HepG2 (cell line): ENCODE measurements around the gene PDGFD. TPM values are rescaled to one million over a fixed set of nuclear protein-coding genes. Genes with fewer than 3 reads are reported as not detected.

Source experiments
- ATAC-seq: fragments of 200-7000 bp; cut with Tn5 transposase; 3 replicates; pipeline ENCODE4 v1.9.1; 2020; ENCODE audit warnings: mild to moderate bottlenecking, moderate library complexity
- BruUV-seq: library from RNA; stranded (reverse); fragments of 400-500 nt; replicated peaks from 2 replicates; lab custom pipeline; 2021; lab: Mats Ljungman, UMichigan
- CTCF ChIA-PET: fragments of 300-600 bp; formaldehyde crosslinking; extraction: SDS; loops from one replicate; lab custom pipeline; 2021; ENCODE audit warnings: low total read pairs, inconsistent platforms, low intra/inter-chr PET ratio; lab: Yijun Ruan, JAX
- POLR2A ChIA-PET: fragments of 350-600 bp; sonication (Branson Sonifier 250); formaldehyde crosslinking; loops from one replicate; lab custom pipeline; 2020; ENCODE audit warnings: antibody characterized with exemption, inconsistent platforms; lab: Yijun Ruan, JAX
- DNase-seq: peaks from one replicate; pipeline ENCODE4 v3.0.0-alpha.2; 2015; ENCODE audit warnings: low spot score
- FAIRE-seq: peaks from 3 replicates; lab custom pipeline; 2011; peaks lifted over from hg19 to GRCh38; lab: Jason Lieb, UNC
- H2AFZ ChIP-seq: one replicate; pipeline ENCODE4 v1.6.1; 2011; ENCODE audit warnings: low read length, inconsistent platforms
- H3K27ac ChIP-seq: fragments of 300-600 bp; 3 replicates; pipeline ENCODE4 v1.8.0; 2011; ENCODE audit warnings: mixed run types, mild to moderate bottlenecking, mixed read lengths, low read length, inconsistent platforms; ENCODE audit not compliant: insufficient read depth; ENCODE audit errors: extremely low read length
- H3K27me3 ChIP-seq, 2 experiments: fragments of 200-600 bp in 1 of 2; 2 replicates in 1 of 2; 3 replicates in 1 of 2; pipeline versions ENCODE4 v1.6.0 to v1.8.0; 2011; ENCODE audit warnings: low read length in 2 of 2, mild to moderate bottlenecking in 2 of 2, moderate library complexity in 2 of 2, inconsistent platforms in 1 of 2; ENCODE audit not compliant: insufficient read depth in 2 of 2, control insufficient read depth in 1 of 2
- H3K36me3 ChIP-seq, 2 experiments: fragments of 200-600 bp in 1 of 2; replicated peaks in 1 of 2; 2 replicates in 1 of 2; 3 replicates in 1 of 2; pipeline versions ENCODE4 v1.5.1 to v1.8.0; 2011; ENCODE audit warnings: low read length in 2 of 2, inconsistent platforms in 1 of 2; ENCODE audit not compliant: insufficient read depth in 2 of 2, control insufficient read depth in 1 of 2
- H3K4me1 ChIP-seq: 2 replicates; pipeline ENCODE4 v1.5.1; 2012; ENCODE audit warnings: low read length, inconsistent platforms; ENCODE audit not compliant: insufficient read depth
- H3K4me2 ChIP-seq: 2 replicates; pipeline ENCODE4 v1.6.0; 2011; ENCODE audit warnings: low read depth, low read length, inconsistent platforms
- H3K4me3 ChIP-seq, 3 experiments: fragments of 200-600 bp in 1 of 3; sonication (generic), shearing (Covaris generic) in 1 of 3; replicated peaks in 1 of 3; 2 replicates each; pipeline ENCODE4 v1.5.1; 2011 to 2016; ENCODE audit warnings: low read length in 3 of 3, inconsistent platforms in 2 of 3, low read depth in 2 of 3, mild to moderate bottlenecking in 2 of 3, control low read depth in 1 of 3, mixed read lengths in 1 of 3; ENCODE audit not compliant: insufficient read depth in 1 of 3
- H3K79me2 ChIP-seq: one replicate; pipeline ENCODE4 v1.6.1; 2011; ENCODE audit warnings: low read length, inconsistent platforms; ENCODE audit not compliant: insufficient read depth
- H3K9ac ChIP-seq: 2 replicates; pipeline ENCODE4 v1.6.0; 2011; ENCODE audit warnings: mild to moderate bottlenecking, low read depth, low read length, inconsistent platforms; ENCODE audit not compliant: insufficient read depth
- H3K9me3 ChIP-seq: 2 replicates; pipeline ENCODE4 v1.5.1; 2012; ENCODE audit warnings: mild to moderate bottlenecking, low read length
- H4K20me1 ChIP-seq: 2 replicates; pipeline ENCODE4 v1.6.0; 2011; ENCODE audit warnings: inconsistent platforms, mild to moderate bottlenecking, low read length, moderate library complexity; ENCODE audit not compliant: insufficient read depth
- AFF4 ChIP-seq: sonication (generic); formaldehyde crosslinking; IDR thresholded peaks from 2 replicates; pipeline ENCODE4 v1.4.0; 2020; ENCODE audit warnings: missing genetic modification reagents
- ATF4 ChIP-seq, 2 experiments: fragments of 450-650 bp in 1 of 2; sonication (generic) in 1 of 2; formaldehyde crosslinking; IDR thresholded peaks; 2 replicates each; pipeline versions ENCODE4 v1.5.0 to v1.8.0; 2020 to 2022; ENCODE audit warnings: mild to moderate bottlenecking in 1 of 2, missing genetic modification reagents in 1 of 2
- ETV5 ChIP-seq: IDR thresholded peaks from 2 replicates; pipeline ENCODE4 v1.6.1; 2018; ENCODE audit warnings: missing biosample characterization, missing genetic modification reagents, inconsistent platforms, borderline replicate concordance
- SNAPC2 ChIP-seq: sonication (generic); formaldehyde crosslinking; IDR thresholded peaks from 2 replicates; pipeline ENCODE4 v1.8.1; 2022; ENCODE audit warnings: mild to moderate bottlenecking, missing genetic modification reagents
- ZNF335 ChIP-seq: sonication (generic); formaldehyde crosslinking; IDR thresholded peaks from 2 replicates; pipeline ENCODE4 v1.4.0; 2020; ENCODE audit warnings: missing genetic modification reagents
- ZNF737 ChIP-seq: sonication (generic); formaldehyde crosslinking; IDR thresholded peaks from 2 replicates; pipeline ENCODE4 v1.5.0; 2020; ENCODE audit warnings: missing genetic modification reagents, mild to moderate bottlenecking, borderline replicate concordance
- ZNF816 ChIP-seq: sonication (generic); formaldehyde crosslinking; IDR thresholded peaks from 2 replicates; pipeline ENCODE4 v1.8.0; 2022; ENCODE audit warnings: missing genetic modification reagents, mild to moderate bottlenecking, borderline replicate concordance
- WGBS: methylation state at CpG from one replicate; pipeline ENCODE4 v1.1.6; 2017; ENCODE audit warnings: low lambda C conversion rate; 5-methylcytosine and 5-hydroxymethylcytosine counted together
- in situ Hi-C: cut with HindIII; loops from 2 replicates; pipeline ENCODE4 v1.10.0; 2017; ENCODE audit warnings: low pct_unique_long_range_greater_than_20kb; ENCODE audit not compliant: extremely low pct_ligation_motif_present
- intact Hi-C: fragments of 100-400 bp; cut with micrococcal nuclease; formaldehyde crosslinking; loops from one replicate; pipeline ENCODE4 v1.10.0; 2022; ENCODE audit not compliant: unreplicated experiment
- polyA plus RNA-seq, 8 experiments: library from polyadenylated mRNA; depleted of rRNA in 3 of 8; stranded (reverse) in 7 of 8; unstranded in 1 of 8; fragments of >200 nt; fragmentation: Illumina TruSeq in 4 of 8; extraction: Trizol in 4 of 8; gene quantifications; 2 replicates each; pipeline versions ENCODE4 v1.2.1 to v1.2.3, GENCODE V29; 2011 to 2016; ENCODE audit warnings: low read depth in 4 of 8, missing spikeins in 1 of 8, mixed read lengths in 1 of 8; ENCODE audit not compliant: insufficient read depth in 1 of 8
- total RNA-seq, 5 experiments: library from RNA; depleted of rRNA; stranded (reverse); fragments of >200 nt; fragmentation: Illumina TruSeq; extraction: Trizol; gene quantifications; 2 replicates each; pipeline ENCODE4 v1.2.3, GENCODE V29; 2016; ENCODE audit warnings: low read depth in 1 of 5
- TF ChIP-seq, protein P1 (sequence below): IDR thresholded peaks from 2 replicates; pipeline ENCODE4 v1.6.1; 2018; ENCODE audit warnings: missing genetic modification reagents, mild to moderate bottlenecking, missing compliant biosample characterization

The PDGFD gene
- total and polyA plus RNA-seq, 2 of the 13 experiments (the other 11 are each of a cell fraction or from before 2014, with no cell fraction given): 0.09 to 0.29 TPM

DNA sequence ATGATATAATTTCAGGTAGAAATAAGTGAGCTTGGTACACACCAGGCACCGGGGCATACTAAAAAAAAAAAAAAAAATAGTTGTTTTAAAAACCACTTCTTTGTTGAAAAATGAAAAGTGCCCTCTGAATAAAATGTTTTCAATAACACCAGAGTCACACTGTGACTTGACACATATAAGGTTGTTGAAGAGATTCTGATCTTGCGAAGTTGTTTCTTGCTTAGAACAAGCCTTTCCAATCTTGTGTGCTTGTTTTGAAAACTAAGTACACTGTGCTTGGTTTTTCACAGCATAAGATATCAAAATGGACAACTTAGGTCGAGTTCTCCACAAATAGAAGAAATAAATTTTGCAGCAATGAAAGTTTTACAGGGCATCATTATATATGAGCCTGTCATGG, 17.0 kb downstream of the PDGFD start (continued):
- TF ChIP-seq, protein P1, sequence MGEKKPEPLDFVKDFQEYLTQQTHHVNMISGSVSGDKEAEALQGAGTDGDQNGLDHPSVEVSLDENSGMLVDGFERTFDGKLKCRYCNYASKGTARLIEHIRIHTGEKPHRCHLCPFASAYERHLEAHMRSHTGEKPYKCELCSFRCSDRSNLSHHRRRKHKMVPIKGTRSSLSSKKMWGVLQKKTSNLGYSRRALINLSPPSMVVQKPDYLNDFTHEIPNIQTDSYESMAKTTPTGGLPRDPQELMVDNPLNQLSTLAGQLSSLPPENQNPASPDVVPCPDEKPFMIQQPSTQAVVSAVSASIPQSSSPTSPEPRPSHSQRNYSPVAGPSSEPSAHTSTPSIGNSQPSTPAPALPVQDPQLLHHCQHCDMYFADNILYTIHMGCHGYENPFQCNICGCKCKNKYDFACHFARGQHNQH (CRISPR knock-in tag): no peak
- no peak for TF ChIP-seq SNAPC2 (CRISPR knock-in tag)
- TF ChIP-seq ATF4 (CRISPR knock-in tag; IDR thresholded peaks at IDR 0.05): no peak
- TF ChIP-seq ZNF737: no peak

GRCh38 chr11:104146421-104146820, 17.5 kb downstream of the PDGFD start:
- H3K27ac ChIP-seq: no peak overlapping the region
- no peak overlapping the region for H3K9ac ChIP-seq
- no peaks in the 10 kb centered on the region for H3K79me2 ChIP-seq
- ChIA-PET POLR2A (no interaction called here), CTCF (no interaction called here)
- no peak for FAIRE-seq
- no peak for DNase-seq
- H2AFZ ChIP-seq: no peak overlapping the region
- no peak overlapping the region for H3K4me2 ChIP-seq
- no peaks in the 10 kb centered on the region for H4K20me1 ChIP-seq
- no peak overlapping the region for H3K4me3 ChIP-seq
- in situ Hi-C loops: no loop called here
- H3K9me3 ChIP-seq: no peaks in the 10 kb centered on the region
- H3K27me3 ChIP-seq: no peaks in the 10 kb centered on the region
- intact Hi-C loops: no loop called here
- no peak for TF ChIP-seq AFF4 (CRISPR knock-in tag)
- no peak for TF ChIP-seq ETV5 (CRISPR knock-in tag)
- TF ChIP-seq ZNF816 (CRISPR knock-in tag): no peak
- no peak for TF ChIP-seq ZNF335
- WGBS: 21% methylated on average over 3 of the region's 3 CpGs
- no peaks in the 10 kb centered on the region for H3K4me1 ChIP-seq
- BruUV-seq: no TSS peak
- no peaks in the 10 kb centered on the region for H3K36me3 ChIP-seq
- ATAC-seq: no peak
